Measurements from ENCODE around the gene TMEM119.
A peak's percentile ranks its signal among the peaks of the same experiment; 100 is the strongest.

TMEM119 gene

GRCh38 chr12:108614639-108615038, 16.8 kb upstream of the TMEM119 start:
- no peak for DNase-seq

GRCh38 chr12:108614041-108614440, 16.2 kb upstream of the TMEM119 start:
- no peak for DNase-seq

GRCh38 chr12:108613548-108613947, 15.7 kb upstream of the TMEM119 start:
- no peak for DNase-seq

- DNase-seq: no peak
Observed at GRCh38 chr12:108612788-108613282, 15.0 kb upstream of the TMEM119 start.

GRCh38 chr12:108611884-108612415, 14.1 kb upstream of the TMEM119 start:
- DNase-seq: peak; percentile 77

GRCh38 chr12:108610856-108611605, 13.1 kb upstream of the TMEM119 start:
- no peak for DNase-seq

GRCh38 chr12:108610336-108610815, 12.5 kb upstream of the TMEM119 start:
- no peak for DNase-seq

GRCh38 chr12:108609537-108610335, 11.9 kb upstream of the TMEM119 start:
- no peak for DNase-seq

- DNase-seq: no peak
Observed at GRCh38 chr12:108608616-108609015, 10.7 kb upstream of the TMEM119 start.

GRCh38 chr12:108607981-108608600, 10.2 kb upstream of the TMEM119 start:
- no peak for DNase-seq

- no peak for DNase-seq
Observed at GRCh38 chr12:108606492-108606891, 8.6 kb upstream of the TMEM119 start.

GRCh38 chr12:108605690-108606406, 8.0 kb upstream of the TMEM119 start:
- no peak for DNase-seq

GRCh38 chr12:108605000-108605689, 7.3 kb upstream of the TMEM119 start:
- no peak for DNase-seq

GRCh38 chr12:108604208-108604941, 6.5 kb upstream of the TMEM119 start:
- DNase-seq: no peak

GRCh38 chr12:108603743-108604142, 5.9 kb upstream of the TMEM119 start:
- no peak for DNase-seq

- DNase-seq: no peak
Observed at GRCh38 chr12:108602976-108603704, 5.3 kb upstream of the TMEM119 start.

- no peak for DNase-seq
Observed at GRCh38 chr12:108602209-108602705, 4.4 kb upstream of the TMEM119 start.

- DNase-seq: no peak
Observed at GRCh38 chr12:108600702-108601007, 2.8 kb upstream of the TMEM119 start.

GRCh38 chr12:108599948-108600701, 2.2 kb upstream of the TMEM119 start:
- DNase-seq: no peak

GRCh38 chr12:108599541-108599940, 1.7 kb upstream of the TMEM119 start:
- DNase-seq: no peak
